Eye (tissue), 1 donor: Measurements from ENCODE around the gene FILIP1L.

Experiments
- DNase-seq: peaks from one replicate; pipeline ENCODE4 v3.0.0-alpha.2; 2015

The FILIP1L gene

DNA sequence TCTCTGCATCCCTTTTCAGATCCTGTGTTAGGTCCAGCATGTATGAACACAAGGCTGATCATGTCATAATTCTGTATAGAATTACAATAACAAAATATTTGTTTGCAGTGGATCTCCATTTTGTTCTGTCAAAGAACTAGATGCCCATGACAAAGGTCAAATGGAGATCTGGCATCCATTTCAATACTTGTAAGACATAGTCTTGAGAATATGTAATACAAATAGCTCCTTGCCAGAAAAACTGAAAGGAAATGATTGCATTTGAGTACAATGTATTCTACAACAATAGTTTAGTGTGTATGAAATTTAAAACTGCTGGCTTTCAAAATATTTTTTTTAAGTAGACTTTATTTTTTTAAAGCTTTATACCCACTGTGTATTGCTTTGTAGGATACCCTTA lies 195.6 kb downstream of the FILIP1L start:
- no peak for DNase-seq

- no peak for DNase-seq
Measured at GRCh38 chr3:99915906-99916432, 198.3 kb downstream of the FILIP1L start.

DNA sequence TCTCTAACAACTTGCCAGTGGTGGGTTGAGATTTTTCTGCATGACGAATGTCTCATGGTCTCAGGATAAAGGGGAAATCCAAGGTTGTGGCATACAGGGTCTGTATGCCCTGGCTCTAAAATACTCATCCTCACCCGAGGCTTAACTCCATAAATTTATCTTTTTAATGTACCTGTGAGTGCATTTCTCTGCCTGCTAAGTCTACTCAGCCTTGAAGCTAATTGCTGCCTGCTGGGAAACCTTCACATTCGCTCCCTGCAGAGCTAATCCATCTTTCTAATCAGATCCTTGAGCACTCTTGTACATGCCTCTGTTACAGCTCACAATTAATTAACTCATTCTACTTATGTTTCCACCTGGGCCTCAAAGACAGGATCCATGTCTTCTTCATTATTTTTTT lies 202.9 kb downstream of the FILIP1L start:
- DNase-seq: peak; percentile 50

GRCh38 chr3:99910752-99911290 lies 203.5 kb downstream of the FILIP1L start:
- peak; percentile 26 for DNase-seq

DNA sequence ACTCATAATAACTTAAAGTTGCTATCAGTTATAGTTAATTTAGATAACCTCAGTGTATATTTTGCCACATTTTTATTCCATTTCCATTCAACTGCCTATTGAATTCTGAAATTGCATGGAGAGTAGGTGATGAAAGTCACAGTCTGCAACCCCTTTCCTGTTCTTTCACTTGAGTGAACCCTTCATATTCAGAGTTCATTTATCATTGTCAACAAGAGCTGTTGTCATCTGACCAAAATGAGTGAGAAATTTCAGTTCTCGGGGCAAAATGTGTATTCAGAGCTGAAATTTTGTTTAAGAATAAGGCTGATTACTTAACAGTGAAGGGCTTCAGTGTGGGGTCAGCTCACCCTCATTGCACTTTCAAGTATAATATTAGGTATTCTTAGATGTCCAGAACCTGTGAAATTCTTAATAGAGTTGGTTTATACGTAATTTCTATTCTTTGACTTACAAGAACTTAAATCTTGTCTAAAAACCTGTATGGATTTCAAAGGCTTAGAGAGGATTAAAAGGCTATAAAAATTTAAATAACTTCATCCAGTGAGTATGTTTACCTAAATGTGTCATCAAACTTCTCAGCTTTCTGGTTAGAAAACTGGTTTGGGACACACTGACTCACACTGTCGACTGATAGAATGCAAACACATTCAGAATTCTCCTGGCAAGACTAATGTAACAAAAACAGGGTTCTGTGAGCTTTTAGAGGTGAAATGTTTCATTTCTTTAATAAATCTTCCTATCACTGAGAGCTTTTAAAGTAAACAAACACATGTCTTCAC lies 204.4 kb downstream of the FILIP1L start:
- DNase-seq: no peak

DNA sequence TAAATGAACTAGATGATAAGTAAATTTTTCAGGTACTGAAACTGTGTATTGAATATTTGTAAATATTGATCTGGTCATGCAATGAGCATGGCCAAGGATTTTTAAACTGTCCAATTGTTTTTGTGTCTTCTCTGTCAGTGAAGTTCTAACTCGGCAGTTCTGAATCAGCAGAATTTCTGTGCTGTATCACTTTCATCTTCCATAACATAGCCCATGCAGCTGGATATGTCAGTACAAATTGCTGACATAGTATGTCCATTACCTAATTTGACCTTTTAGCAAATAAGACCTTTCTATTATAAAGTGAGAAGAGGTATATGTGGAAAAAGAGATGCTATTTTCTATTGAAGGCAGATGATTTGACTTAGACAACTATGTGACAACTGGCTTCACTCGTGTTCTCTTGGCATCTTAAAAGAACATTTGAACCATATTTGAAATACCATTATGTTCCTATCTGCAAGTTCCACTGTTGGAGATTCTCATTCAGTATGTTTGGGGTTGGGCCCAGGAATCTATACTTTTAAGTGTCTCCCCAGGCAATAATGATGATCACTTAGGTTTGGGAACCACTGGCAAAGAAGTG lies 206.2 kb downstream of the FILIP1L start:
- DNase-seq: no peak

DNA sequence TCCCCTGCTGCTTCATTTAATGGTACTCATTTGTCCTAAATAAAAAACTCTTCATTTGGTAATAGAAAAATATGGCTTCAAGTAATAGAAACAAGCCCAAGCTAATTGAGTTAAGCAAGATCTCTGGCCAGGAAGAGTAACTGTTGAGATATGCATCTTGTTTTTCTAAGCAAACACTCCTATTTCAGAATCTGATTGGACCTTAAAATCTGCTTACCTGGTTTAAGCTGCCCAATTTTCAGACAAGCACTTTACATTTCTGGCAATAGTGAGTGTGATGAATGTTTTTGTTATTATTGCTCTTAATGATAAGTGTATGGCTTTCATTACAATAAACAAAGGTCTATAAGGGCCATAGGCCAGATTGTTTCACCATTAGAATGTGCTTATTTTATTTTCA lies 210.4 kb downstream of the FILIP1L start:
- no peak for DNase-seq

- DNase-seq: no peak
Measured at GRCh38 chr3:99902091-99902490, 212.2 kb downstream of the FILIP1L start.

DNA sequence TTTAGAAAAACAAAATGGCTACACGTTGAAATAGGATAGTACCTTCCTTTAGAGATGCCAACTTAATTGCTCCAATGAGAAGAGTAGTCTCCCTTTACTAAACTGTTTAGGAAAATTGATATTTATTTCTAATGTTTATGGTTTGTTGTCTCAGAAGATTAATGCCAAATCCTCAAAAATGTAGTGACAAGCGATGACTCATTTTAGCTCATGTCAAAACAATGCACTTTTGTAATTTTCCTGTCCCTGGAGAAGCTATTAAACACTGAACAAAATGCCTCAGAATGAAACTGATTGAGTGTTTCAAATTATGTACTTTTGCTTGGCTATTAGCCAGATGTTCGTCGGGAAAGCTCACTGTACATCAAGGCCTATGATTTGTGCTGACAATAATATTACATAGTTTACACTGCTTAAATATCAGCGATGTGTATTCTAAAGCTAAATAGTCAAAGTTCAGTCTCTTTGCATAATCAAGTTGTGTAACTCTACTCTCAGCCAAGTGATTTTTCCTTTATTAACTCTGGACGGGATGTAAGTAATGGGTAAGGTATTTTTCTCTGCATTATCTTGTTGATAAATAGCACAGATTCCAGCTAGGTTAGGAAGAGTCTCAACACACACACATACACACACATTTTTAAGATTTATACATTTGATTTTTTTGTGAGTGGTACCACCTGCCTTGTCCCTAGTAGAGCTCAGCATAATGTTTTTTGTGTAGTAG lies 212.9 kb downstream of the FILIP1L start:
- DNase-seq: peak; percentile 64

- no peak for DNase-seq
Measured at GRCh38 chr3:99900248-99900647, 214.1 kb downstream of the FILIP1L start.

DNA sequence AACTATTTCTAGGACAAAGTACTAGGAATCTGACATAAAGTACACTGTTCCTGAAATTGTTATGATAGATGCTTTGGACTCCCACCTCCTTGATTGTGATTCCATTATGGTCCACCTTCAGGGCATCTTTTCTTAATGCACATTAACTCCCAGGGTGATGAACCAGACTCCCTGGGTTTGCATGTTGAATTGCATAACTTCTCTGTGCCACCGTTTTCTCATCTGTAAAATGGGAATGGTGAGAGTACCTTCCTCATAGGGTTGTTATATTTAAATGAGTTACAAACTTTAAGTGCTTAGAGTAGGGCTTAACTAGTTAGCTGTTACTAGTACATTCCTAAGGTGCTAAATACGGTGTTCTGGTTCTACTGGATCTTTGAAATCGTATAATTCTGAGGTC lies 214.7 kb downstream of the FILIP1L start:
- no peak for DNase-seq

GRCh38 chr3:99896482-99896881 lies 217.8 kb downstream of the FILIP1L start:
- DNase-seq: no peak

DNA sequence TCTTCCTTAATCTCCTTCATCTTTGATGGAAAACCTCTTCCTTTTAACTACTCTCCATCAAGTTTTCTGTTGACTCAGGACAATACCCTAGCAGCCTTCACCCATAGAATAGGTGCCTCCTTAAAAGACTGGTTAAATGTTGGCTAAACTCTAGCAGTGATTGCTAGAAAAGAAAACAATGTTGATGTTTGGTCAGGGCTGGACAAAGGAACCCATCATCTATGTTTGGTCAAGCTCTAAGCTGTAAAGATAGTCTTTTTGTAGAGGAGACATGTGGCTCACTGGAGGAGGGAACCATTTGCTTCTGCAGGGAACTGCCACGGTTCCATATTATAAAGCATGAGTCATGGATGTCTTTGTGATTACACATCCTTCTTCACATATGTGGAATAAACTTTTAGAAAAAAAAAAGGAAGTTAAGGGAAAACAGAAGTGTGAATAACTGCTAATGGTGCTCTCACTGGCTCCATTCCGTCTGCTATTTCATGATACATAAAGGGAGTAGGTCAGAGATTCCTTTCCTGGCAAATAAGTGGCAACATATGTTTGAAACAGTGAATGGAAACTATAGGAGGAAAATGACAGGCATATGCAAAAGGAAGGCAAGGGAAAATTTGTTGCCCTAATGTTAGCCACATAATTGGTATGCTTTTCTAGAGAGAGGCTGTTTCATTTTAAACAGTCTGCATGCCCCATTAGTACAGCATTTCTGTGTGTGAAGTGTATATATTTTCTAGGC lies 218.4 kb downstream of the FILIP1L start:
- DNase-seq: peak; percentile 62

- DNase-seq: no peak
Measured at GRCh38 chr3:99895131-99895696, 219.1 kb downstream of the FILIP1L start.

DNA sequence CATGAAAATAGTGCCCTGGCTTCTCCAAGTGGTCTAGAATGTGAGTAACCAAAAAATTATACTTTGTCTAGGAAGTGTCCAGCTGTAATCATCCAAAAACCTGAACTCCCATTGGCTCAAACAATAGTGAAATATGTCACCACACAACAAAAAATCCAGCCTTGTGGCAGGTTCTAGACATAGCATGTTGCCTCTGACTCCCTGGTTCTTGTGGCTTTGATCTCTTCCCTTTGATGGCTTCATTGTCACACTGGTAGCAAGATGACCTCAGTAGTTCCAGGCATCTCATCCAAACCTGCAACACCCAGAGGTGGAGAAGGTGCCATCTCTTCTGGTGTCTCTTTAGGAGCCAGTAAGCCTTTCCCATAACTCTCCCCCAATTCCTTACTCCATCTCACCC lies 222.0 kb downstream of the FILIP1L start:
- no peak for DNase-seq

DNA sequence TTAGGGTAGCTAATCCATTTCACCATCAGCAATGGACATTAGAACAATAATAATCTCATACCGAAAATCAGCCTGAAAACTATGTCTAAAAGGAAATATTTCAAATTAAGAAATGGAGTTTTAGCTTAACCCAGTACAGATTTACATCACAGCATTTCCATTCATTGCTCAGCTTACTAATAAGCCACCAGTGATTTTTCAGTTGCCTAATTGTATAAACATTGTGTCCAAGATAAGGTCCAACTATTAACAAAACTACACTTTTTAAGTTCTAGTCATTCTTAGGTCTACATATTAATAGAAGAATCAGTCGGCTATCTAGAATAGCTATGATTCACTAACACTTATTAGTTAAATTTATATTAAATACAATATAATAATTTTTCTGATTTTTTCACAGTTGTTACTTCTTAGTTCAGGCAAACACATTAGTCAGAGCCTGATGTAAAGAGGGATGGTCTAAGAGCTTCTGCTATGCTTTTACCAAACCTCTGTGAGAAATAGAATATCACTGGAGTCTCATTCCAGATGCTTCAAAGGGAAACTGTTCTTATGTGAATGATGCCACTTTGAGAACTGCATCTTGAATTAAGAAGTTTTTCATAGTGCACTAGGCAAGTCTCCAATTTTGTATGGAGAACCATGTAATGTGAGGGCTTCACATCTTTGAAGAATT lies 222.6 kb downstream of the FILIP1L start:
- DNase-seq: no peak

- no peak for DNase-seq
Measured at GRCh38 chr3:99885851-99886250, 228.4 kb downstream of the FILIP1L start.

DNA sequence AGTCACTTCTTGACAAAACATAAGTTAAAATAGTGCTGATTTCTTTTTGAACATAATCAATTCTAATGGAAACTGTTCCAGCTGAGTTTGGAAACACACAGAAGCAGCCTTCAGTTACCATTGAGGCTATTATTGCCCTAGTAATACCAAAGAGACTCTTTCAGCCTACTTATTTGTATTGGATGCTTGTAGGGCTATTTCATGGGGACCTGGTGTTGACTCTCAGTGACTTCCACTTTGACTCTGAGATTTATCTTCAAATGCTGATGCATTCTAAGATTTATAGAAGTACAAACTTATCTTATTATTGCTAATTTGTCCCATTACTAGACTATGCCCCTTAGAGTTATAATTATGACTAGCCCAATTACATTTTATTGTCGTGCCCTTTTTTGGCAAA lies 229.2 kb downstream of the FILIP1L start:
- no peak for DNase-seq

DNA sequence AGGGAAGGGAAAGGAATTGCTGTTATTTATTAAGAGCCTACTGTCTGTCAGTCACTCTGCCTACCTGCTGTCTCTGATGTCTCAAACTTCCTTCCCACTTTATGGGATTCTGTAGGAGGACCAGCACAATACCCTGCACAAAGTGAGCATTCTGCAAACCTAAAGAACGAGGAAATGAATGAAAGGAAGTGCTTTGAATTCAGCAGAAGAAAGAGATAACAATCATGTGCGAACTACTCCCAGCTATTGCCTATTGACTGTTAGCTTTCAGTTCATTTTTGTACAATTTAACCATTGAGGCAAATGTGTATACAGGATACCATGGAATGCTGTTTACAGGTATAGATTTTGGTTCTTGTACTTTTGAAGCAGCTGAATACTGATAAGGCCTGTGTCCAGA lies 229.8 kb downstream of the FILIP1L start:
- DNase-seq: no peak

- no peak for DNase-seq
Measured at GRCh38 chr3:99883693-99884092, 230.6 kb downstream of the FILIP1L start.

DNA sequence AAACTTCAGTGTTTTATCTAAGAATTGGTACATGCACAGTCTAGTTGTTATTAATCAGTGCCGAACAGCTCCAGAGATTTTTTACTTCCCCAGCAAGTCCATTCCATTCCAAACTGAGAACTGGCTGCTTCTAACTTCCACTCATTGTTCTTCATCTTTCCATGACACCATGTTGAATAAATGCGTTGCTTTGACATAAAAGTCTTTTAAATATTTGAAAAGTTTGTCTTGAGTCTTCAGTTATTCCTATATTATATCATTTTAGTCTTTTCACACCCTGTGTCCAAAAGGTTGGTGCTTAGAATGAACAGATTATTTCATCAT lies 231.2 kb downstream of the FILIP1L start:
- DNase-seq: no peak
